Caco-2 (cell line): ENCODE data around the gene UBA5. TPM values are rescaled to one million over a fixed set of nuclear protein-coding genes. Genes with fewer than 3 reads are reported as not detected.

Experiments used
- BruUV-seq: library from RNA; stranded (reverse); fragments of 400-500 nt; replicated peaks from 2 replicates; lab custom pipeline; 2021; lab: Mats Ljungman, UMichigan
- CTCF ChIA-PET: fragments of 300-600 bp; sonication (Branson Sonifier 250); formaldehyde crosslinking; loops from one replicate; lab custom pipeline; 2022; ENCODE audit warnings: antibody characterized with exemption; lab: Charles Lee
- POLR2A ChIA-PET: fragments of 300-600 bp; sonication (Branson Sonifier 250); formaldehyde crosslinking; loops from one replicate; lab custom pipeline; 2022; ENCODE audit warnings: antibody characterized with exemption; lab: Charles Lee
- DNase-seq, 2 experiments: peaks; one replicate each; pipeline versions ENCODE4 v3.0.0 to v3.0.0-alpha.2; 2020 to 2022
- H3K27me3 ChIP-seq: replicated peaks from 2 replicates; pipeline ENCODE4 v1.6.0; 2011; ENCODE audit warnings: low read length; ENCODE audit not compliant: control insufficient read depth, insufficient read depth
- H3K36me3 ChIP-seq: 2 replicates; pipeline ENCODE4 v1.5.1; 2011; ENCODE audit warnings: low read length; ENCODE audit not compliant: control insufficient read depth, insufficient read depth
- H3K4me1 ChIP-seq: fragments of 250-450 bp; sonication (Bioruptor Pico); 2 replicates; pipeline ENCODE4 v1.5.1; 2020; ENCODE audit warnings: mild to moderate bottlenecking
- H3K4me3 ChIP-seq: 2 replicates; pipeline ENCODE4 v1.5.1; 2011; ENCODE audit warnings: low read depth, mild to moderate bottlenecking, control low read depth, low read length
- H3K9me3 ChIP-seq: fragments of 250-450 bp; sonication (Bioruptor Pico); 2 replicates; pipeline ENCODE4 v1.5.1; 2020; ENCODE audit warnings: mild to moderate bottlenecking, moderate library complexity
- H3K27ac Mint-ChIP-seq: one replicate; pipeline ENCODE4 v1.8.0; 2022; ENCODE audit warnings: mixed read lengths; ENCODE audit not compliant: unreplicated experiment
- H3K27me3 Mint-ChIP-seq: one replicate; pipeline ENCODE4 v1.8.0; 2022; ENCODE audit warnings: mixed read lengths; ENCODE audit not compliant: insufficient read depth, unreplicated experiment
- H3K36me3 Mint-ChIP-seq: one replicate; pipeline ENCODE4 v1.8.0; 2022; ENCODE audit warnings: mild to moderate bottlenecking, mixed read lengths; ENCODE audit not compliant: insufficient read depth, unreplicated experiment
- H3K4me1 Mint-ChIP-seq: one replicate; pipeline ENCODE4 v1.8.0; 2022; ENCODE audit warnings: low read depth, mixed read lengths; ENCODE audit not compliant: unreplicated experiment
- H3K4me3 Mint-ChIP-seq: one replicate; pipeline ENCODE4 v1.8.0; 2022; ENCODE audit warnings: mild to moderate bottlenecking, moderate library complexity, mixed read lengths; ENCODE audit not compliant: unreplicated experiment
- H3K9me3 Mint-ChIP-seq: one replicate; pipeline ENCODE4 v1.8.0; 2022; ENCODE audit warnings: mixed read lengths; ENCODE audit not compliant: unreplicated experiment
- intact Hi-C: fragments of 100-400 bp; cut with micrococcal nuclease; formaldehyde crosslinking; loops from one replicate; pipeline ENCODE4 v1.10.0; 2022; ENCODE audit not compliant: unreplicated experiment
- total RNA-seq: library from RNA; stranded (reverse); gene quantifications from 2 replicates; pipeline ENCODE4 v1.2.3, GENCODE V29; 2022
- TF ChIP-seq, protein P1 (sequence below), 2 experiments: fragments of 200-600 bp in 1 of 2; IDR thresholded peaks; 1 replicate in 1 of 2; 2 replicates in 1 of 2; pipeline versions ENCODE4 v1.5.1 to v1.8.0; 2011 to 2022; ENCODE audit warnings: antibody characterized with exemption in 1 of 2, control low read depth in 1 of 2, inconsistent platforms in 1 of 2, low read depth in 1 of 2, low read length in 1 of 2, mild to moderate bottlenecking in 1 of 2, moderate library complexity in 1 of 2; ENCODE audit not compliant: insufficient read depth in 1 of 2, severe bottlenecking in 1 of 2, unreplicated experiment in 1 of 2

Gene UBA5
- total RNA-seq, 1 experiment from 2014 or later: 47.6 TPM

DNA sequence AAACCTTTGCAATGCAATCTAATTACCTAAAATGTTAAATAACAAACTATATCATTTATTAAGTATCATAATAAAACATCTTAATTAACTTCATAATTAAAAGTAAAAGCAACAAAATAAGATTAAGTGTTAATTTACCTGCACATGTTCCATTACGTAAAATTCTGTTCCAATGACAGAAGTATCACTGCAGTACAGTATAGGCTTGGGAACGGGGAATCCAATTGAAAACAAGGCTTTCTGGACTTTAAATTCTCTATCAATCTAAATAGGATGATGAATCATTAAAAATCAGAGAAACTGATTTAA lies 17.6 kb upstream of the UBA5 start:
- TF ChIP-seq, protein P1, sequence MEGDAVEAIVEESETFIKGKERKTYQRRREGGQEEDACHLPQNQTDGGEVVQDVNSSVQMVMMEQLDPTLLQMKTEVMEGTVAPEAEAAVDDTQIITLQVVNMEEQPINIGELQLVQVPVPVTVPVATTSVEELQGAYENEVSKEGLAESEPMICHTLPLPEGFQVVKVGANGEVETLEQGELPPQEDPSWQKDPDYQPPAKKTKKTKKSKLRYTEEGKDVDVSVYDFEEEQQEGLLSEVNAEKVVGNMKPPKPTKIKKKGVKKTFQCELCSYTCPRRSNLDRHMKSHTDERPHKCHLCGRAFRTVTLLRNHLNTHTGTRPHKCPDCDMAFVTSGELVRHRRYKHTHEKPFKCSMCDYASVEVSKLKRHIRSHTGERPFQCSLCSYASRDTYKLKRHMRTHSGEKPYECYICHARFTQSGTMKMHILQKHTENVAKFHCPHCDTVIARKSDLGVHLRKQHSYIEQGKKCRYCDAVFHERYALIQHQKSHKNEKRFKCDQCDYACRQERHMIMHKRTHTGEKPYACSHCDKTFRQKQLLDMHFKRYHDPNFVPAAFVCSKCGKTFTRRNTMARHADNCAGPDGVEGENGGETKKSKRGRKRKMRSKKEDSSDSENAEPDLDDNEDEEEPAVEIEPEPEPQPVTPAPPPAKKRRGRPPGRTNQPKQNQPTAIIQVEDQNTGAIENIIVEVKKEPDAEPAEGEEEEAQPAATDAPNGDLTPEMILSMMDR (IDR thresholded peaks at IDR 0.05; ENCODE audit: insufficient read depth in 1 of 2, low read depth in 1 of 2, low read length in 1 of 2, severe bottlenecking in 1 of 2, unreplicated experiment in 1 of 2): no peak
- no peaks in the 10 kb centered on the region for H3K9me3 ChIP-seq
- Mint-ChIP-seq H3K27ac (no peak overlapping the region), H3K4me3 (no peak overlapping the region), H3K4me1 (no peaks in the 10 kb centered on the region), H3K9me3 (no peaks in the 10 kb centered on the region), H3K36me3 (peaks cover 12% of the 10 kb centered on the region), H3K27me3 (no peaks in the 10 kb centered on the region)
- no peak for DNase-seq
- intact Hi-C loops: loop anchor here (1.0 kb wide), 2 partner anchors 106 to 290 kb away; no protein-coding TSS in a partner anchor
- no peak overlapping the region for H3K4me3 ChIP-seq
- H3K4me1 ChIP-seq: no peaks in the 10 kb centered on the region; the same call in 1 of the 2 replicates
- no peaks in the 10 kb centered on the region for H3K27me3 ChIP-seq
- no TSS peak for BruUV-seq
- CTCF ChIA-PET: interaction anchor here (1.0 to 2.1 kb wide), 4 partner anchors 11 to 109 kb away, joined by 3 to 14 read pairs (median 7); no protein-coding TSS in a partner anchor
- POLR2A ChIA-PET: no interaction called here
- no peaks in the 10 kb centered on the region for H3K36me3 ChIP-seq

DNA sequence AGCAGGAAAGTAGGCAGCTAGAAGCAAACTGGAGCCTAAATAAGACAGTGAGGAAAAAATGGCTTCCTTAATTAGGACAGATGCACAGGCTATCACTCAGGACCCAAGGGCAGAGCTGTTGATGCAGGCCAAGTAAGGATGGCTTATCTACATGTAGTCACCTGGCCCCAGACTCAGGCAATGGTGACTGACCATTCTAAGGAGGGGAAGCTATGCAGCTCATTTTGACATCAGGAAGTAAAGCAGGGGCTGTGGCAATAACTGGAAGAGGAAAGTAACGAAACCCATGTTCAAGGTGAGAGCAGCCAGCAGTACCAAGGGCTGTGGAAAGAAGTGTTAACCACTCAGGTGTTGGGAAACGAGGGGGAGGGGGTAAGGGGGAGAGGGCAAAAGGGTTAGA lies 16.8 kb upstream of the UBA5 start:
- H3K9me3 Mint-ChIP-seq: no peaks in the 10 kb centered on the region
- H3K27me3 Mint-ChIP-seq: no peaks in the 10 kb centered on the region
- H3K4me3 ChIP-seq: no peak overlapping the region
- no peak overlapping the region for H3K27ac Mint-ChIP-seq
- TF ChIP-seq, protein P1 (IDR thresholded peaks at IDR 0.05; ENCODE audit: insufficient read depth in 1 of 2, low read depth in 1 of 2, low read length in 1 of 2, severe bottlenecking in 1 of 2, unreplicated experiment in 1 of 2): no peak
- BruUV-seq: no TSS peak
- no peaks in the 10 kb centered on the region for H3K36me3 ChIP-seq
- H3K27me3 ChIP-seq: no peaks in the 10 kb centered on the region
- H3K4me3 Mint-ChIP-seq: no peak overlapping the region
- CTCF ChIA-PET: interaction anchor here (1.0 to 2.1 kb wide), 4 partner anchors 10 to 109 kb away, joined by 3 to 14 read pairs (median 7); no protein-coding TSS in a partner anchor
- POLR2A ChIA-PET: no interaction called here
- no peaks in the 10 kb centered on the region for H3K9me3 ChIP-seq
- no peaks in the 10 kb centered on the region for H3K4me1 Mint-ChIP-seq
- peaks cover 12% of the 10 kb centered on the region for H3K36me3 Mint-ChIP-seq
- no peaks in the 10 kb centered on the region; the same call in 1 of the 2 replicates for H3K4me1 ChIP-seq
- DNase-seq: no peak
- intact Hi-C loops: no loop called here

DNA sequence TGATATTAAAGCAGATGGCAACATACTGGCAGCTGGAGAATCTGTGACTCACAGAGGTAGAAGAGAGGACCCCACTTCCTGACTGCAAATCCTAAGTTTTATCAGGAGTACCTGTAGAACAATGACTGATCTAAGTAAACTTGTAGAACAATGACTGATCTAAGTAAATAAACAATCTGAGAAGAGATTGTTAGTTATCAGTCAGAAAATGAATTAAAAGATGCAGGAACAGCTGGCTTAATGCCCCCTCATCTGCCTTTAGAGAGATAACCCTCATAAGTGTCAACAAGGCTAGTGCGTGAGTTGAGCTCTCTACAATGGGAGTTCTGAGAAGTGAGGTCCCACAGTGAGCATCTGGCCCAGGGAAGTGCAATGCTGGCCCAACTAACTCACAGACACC lies 15.1 kb upstream of the UBA5 start:
- H3K36me3 Mint-ChIP-seq: peaks cover 12% of the 10 kb centered on the region
- H3K27ac Mint-ChIP-seq: no peak overlapping the region
- H3K9me3 ChIP-seq: no peaks in the 10 kb centered on the region
- H3K4me3 Mint-ChIP-seq: no peak overlapping the region
- no peaks in the 10 kb centered on the region for H3K4me1 Mint-ChIP-seq
- intact Hi-C loops: no loop called here
- DNase-seq: no peak
- no peaks in the 10 kb centered on the region for H3K27me3 Mint-ChIP-seq
- no TSS peak for BruUV-seq
- H3K27me3 ChIP-seq: no peaks in the 10 kb centered on the region
- no peak overlapping the region for H3K4me3 ChIP-seq
- TF ChIP-seq, protein P1 (IDR thresholded peaks at IDR 0.05; ENCODE audit: insufficient read depth in 1 of 2, low read depth in 1 of 2, low read length in 1 of 2, severe bottlenecking in 1 of 2, unreplicated experiment in 1 of 2): no peak
- CTCF ChIA-PET: no interaction called here
- no peaks in the 10 kb centered on the region for H3K9me3 Mint-ChIP-seq
- POLR2A ChIA-PET: no interaction called here
- H3K4me1 ChIP-seq: no peaks in the 10 kb centered on the region; the same call in 1 of the 2 replicates
- no peaks in the 10 kb centered on the region for H3K36me3 ChIP-seq
